HEK293 (cell line): Measurements from ENCODE around the gene RGS12.

ENCODE experiments used
- CTCF ChIA-PET: fragments of 350-600 bp; formaldehyde crosslinking; extraction: SDS; loops from one replicate; lab custom pipeline; 2021; ENCODE audit warnings: antibody characterized with exemption; lab: Yijun Ruan, JAX
- POLR2A ChIA-PET: fragments of 300-600 bp; formaldehyde crosslinking; extraction: SDS; loops from one replicate; lab custom pipeline; 2020; ENCODE audit warnings: antibody characterized with exemption, inconsistent platforms; lab: Yijun Ruan, JAX
- H3K27ac ChIP-seq: fragments of 200-500 bp; sonication (Bioruptor generic); 2 replicates; pipeline ENCODE4 v1.5.1; 2014; ENCODE audit warnings: low read depth, low read length, control low read depth, inconsistent platforms; ENCODE audit errors: extremely low read depth
- H3K36me3 ChIP-seq, 2 experiments: fragments of 200-500 bp in 1 of 2; sonication (Bioruptor generic) in 1 of 2; 1 replicate in 1 of 2; 2 replicates in 1 of 2; pipeline ENCODE4 v1.5.1; 2014 to 2017; ENCODE audit warnings: inconsistent platforms in 2 of 2, low read length in 2 of 2; ENCODE audit not compliant: control insufficient read depth in 2 of 2, insufficient read depth in 1 of 2
- H3K4me1 ChIP-seq: fragments of 200-500 bp; sonication (Bioruptor generic); 2 replicates; pipeline ENCODE4 v1.5.1; 2014; ENCODE audit warnings: mild to moderate bottlenecking, low read length, inconsistent platforms; ENCODE audit not compliant: control insufficient read depth, insufficient read depth
- H3K4me3 ChIP-seq: 2 replicates; pipeline ENCODE4 v1.5.1; 2011; ENCODE audit warnings: low read depth, mild to moderate bottlenecking, control low read depth, low read length, moderate library complexity
- H3K9me3 ChIP-seq: fragments of 200-500 bp; sonication (Bioruptor generic); 2 replicates; pipeline ENCODE4 v1.5.1; 2014; ENCODE audit warnings: low read depth, low read length, inconsistent platforms; ENCODE audit not compliant: control insufficient read depth, insufficient read depth
- GLI2 ChIP-seq: fragments of 450-650 bp; formaldehyde crosslinking; IDR thresholded peaks from 2 replicates; pipeline ENCODE4; 2017; ENCODE audit warnings: missing biosample characterization, missing genetic modification characterization, low read depth, borderline replicate concordance
- HOXD13 ChIP-seq: sonication (generic); formaldehyde crosslinking; IDR thresholded peaks from 2 replicates; pipeline ENCODE4 v1.8.0; 2022; ENCODE audit warnings: missing genetic modification reagents, borderline replicate concordance
- KLF1 ChIP-seq: fragments of 450-650 bp; formaldehyde crosslinking; IDR thresholded peaks from 2 replicates; pipeline ENCODE4 v1.5.1; 2016; ENCODE audit warnings: missing biosample characterization, missing genetic modification characterization
- KLF9 ChIP-seq: fragments of 450-650 bp; formaldehyde crosslinking; IDR thresholded peaks from 2 replicates; pipeline ENCODE4 v1.5.1; 2016; ENCODE audit warnings: missing biosample characterization, missing genetic modification characterization, low read depth
- MYNN ChIP-seq: fragments of 450-650 bp; formaldehyde crosslinking; IDR thresholded peaks from 2 replicates; pipeline ENCODE4 v1.5.1; 2016; ENCODE audit warnings: missing biosample characterization, missing genetic modification characterization, borderline replicate concordance
- SETDB1 ChIP-seq: IDR thresholded peaks from one replicate; pipeline ENCODE4 v1.6.1; 2017; ENCODE audit warnings: mild to moderate bottlenecking, low read length, moderate library complexity, mixed read lengths; ENCODE audit not compliant: insufficient read length
- YY2 ChIP-seq: fragments of 450-650 bp; formaldehyde crosslinking; IDR thresholded peaks from 2 replicates; pipeline ENCODE4 v1.5.1; 2016; ENCODE audit warnings: missing biosample characterization, missing genetic modification characterization
- ZBTB20 ChIP-seq: fragments of 450-650 bp; formaldehyde crosslinking; IDR thresholded peaks from 2 replicates; pipeline ENCODE4 v1.5.1; 2016; ENCODE audit warnings: missing biosample characterization, missing genetic modification characterization
- ZBTB21 ChIP-seq: fragments of 450-650 bp; formaldehyde crosslinking; IDR thresholded peaks from 2 replicates; pipeline ENCODE4 v1.5.1; 2017; ENCODE audit warnings: missing biosample characterization, missing genetic modification characterization
- ZEB2 ChIP-seq: fragments of 450-650 bp; formaldehyde crosslinking; IDR thresholded peaks from 2 replicates; pipeline ENCODE4 v1.5.1; 2016; ENCODE audit warnings: missing biosample characterization, missing genetic modification characterization
- ZFHX2 ChIP-seq: fragments of 450-650 bp; formaldehyde crosslinking; conservative IDR thresholded peaks from 2 replicates; pipeline ENCODE4 v1.5.1; 2016; ENCODE audit warnings: missing biosample characterization, missing genetic modification characterization
- ZNF112 ChIP-seq: fragments of 450-650 bp; formaldehyde crosslinking; IDR thresholded peaks from 2 replicates; pipeline ENCODE4 v1.5.0; 2017; ENCODE audit warnings: missing biosample characterization, missing genetic modification characterization
- ZNF146 ChIP-seq: fragments of 450-650 bp; formaldehyde crosslinking; IDR thresholded peaks from 2 replicates; pipeline ENCODE4 v1.5.1; 2016; ENCODE audit warnings: missing biosample characterization, missing genetic modification characterization
- ZNF175 ChIP-seq: fragments of 450-650 bp; formaldehyde crosslinking; IDR thresholded peaks from 2 replicates; pipeline ENCODE4 v1.5.1; 2016; ENCODE audit warnings: missing biosample characterization, missing genetic modification characterization
- ZNF211 ChIP-seq: fragments of 450-650 bp; formaldehyde crosslinking; IDR thresholded peaks from 2 replicates; pipeline ENCODE4 v1.5.1; 2016; ENCODE audit warnings: low read depth, missing biosample characterization, missing genetic modification characterization
- ZNF223 ChIP-seq: fragments of 450-650 bp; formaldehyde crosslinking; IDR thresholded peaks from 2 replicates; pipeline ENCODE4 v1.5.1; 2016; ENCODE audit warnings: missing biosample characterization, missing genetic modification characterization
- ZNF248 ChIP-seq: fragments of 450-650 bp; formaldehyde crosslinking; IDR thresholded peaks from 2 replicates; pipeline ENCODE4 v1.5.1; 2017; ENCODE audit warnings: missing biosample characterization, missing genetic modification characterization
- ZNF350 ChIP-seq: fragments of 450-650 bp; formaldehyde crosslinking; IDR thresholded peaks from 2 replicates; pipeline ENCODE4 v1.5.0; 2017; ENCODE audit warnings: missing biosample characterization, mild to moderate bottlenecking, missing genetic modification characterization
- ZNF362 ChIP-seq: fragments of 450-650 bp; formaldehyde crosslinking; IDR thresholded peaks from 2 replicates; pipeline ENCODE4 v1.5.1; 2016; ENCODE audit warnings: missing biosample characterization, missing genetic modification characterization
- ZNF398 ChIP-seq: fragments of 450-650 bp; formaldehyde crosslinking; IDR thresholded peaks from 2 replicates; pipeline ENCODE4 v1.5.1; 2017; ENCODE audit warnings: missing biosample characterization, missing genetic modification characterization
- ZNF426 ChIP-seq: fragments of 450-650 bp; formaldehyde crosslinking; IDR thresholded peaks from 2 replicates; pipeline ENCODE4 v1.5.1; 2017; ENCODE audit warnings: missing biosample characterization, missing genetic modification characterization, mild to moderate bottlenecking, inconsistent platforms, moderate library complexity
- ZNF529 ChIP-seq: fragments of 450-650 bp; formaldehyde crosslinking; IDR thresholded peaks from 2 replicates; pipeline ENCODE4 v1.5.1; 2017; ENCODE audit warnings: missing genetic modification characterization, missing biosample characterization; ENCODE audit not compliant: insufficient replicate concordance
- ZNF544 ChIP-seq: fragments of 450-650 bp; formaldehyde crosslinking; IDR thresholded peaks from 2 replicates; pipeline ENCODE4 v1.5.0; 2017; ENCODE audit warnings: missing biosample characterization, missing genetic modification characterization
- ZNF548 ChIP-seq: fragments of 450-650 bp; formaldehyde crosslinking; IDR thresholded peaks from 2 replicates; pipeline ENCODE4 v1.5.1; 2016; ENCODE audit warnings: missing biosample characterization, missing genetic modification characterization
- ZNF585B ChIP-seq: fragments of 450-650 bp; formaldehyde crosslinking; IDR thresholded peaks from 2 replicates; pipeline ENCODE4 v1.5.1; 2016; ENCODE audit warnings: missing biosample characterization, missing genetic modification characterization
- ZNF596 ChIP-seq: fragments of 450-650 bp; IDR thresholded peaks from 2 replicates; pipeline ENCODE4 v1.5.0; 2018; ENCODE audit warnings: missing biosample characterization, mild to moderate bottlenecking, missing genetic modification characterization, moderate library complexity
- ZNF670 ChIP-seq: fragments of 450-650 bp; formaldehyde crosslinking; IDR thresholded peaks from 2 replicates; pipeline ENCODE4 v1.5.1; 2016; ENCODE audit warnings: missing biosample characterization, missing genetic modification characterization, low read depth
- ZNF747 ChIP-seq: fragments of 450-650 bp; formaldehyde crosslinking; IDR thresholded peaks from 2 replicates; pipeline ENCODE4 v1.5.1; 2016; ENCODE audit warnings: missing biosample characterization, missing genetic modification characterization
- ZNF792 ChIP-seq: fragments of 450-650 bp; formaldehyde crosslinking; IDR thresholded peaks from 2 replicates; pipeline ENCODE4 v1.5.1; 2016; ENCODE audit warnings: missing biosample characterization, missing genetic modification characterization
- ZSCAN16 ChIP-seq: fragments of 450-650 bp; formaldehyde crosslinking; IDR thresholded peaks from 2 replicates; pipeline ENCODE4 v1.5.1; 2016; ENCODE audit warnings: missing biosample characterization, missing genetic modification characterization
- ZSCAN5A ChIP-seq: fragments of 450-650 bp; formaldehyde crosslinking; IDR thresholded peaks from 2 replicates; pipeline ENCODE4 v1.5.1; 2016; ENCODE audit warnings: missing biosample characterization, missing genetic modification characterization

RGS12 gene

GRCh38 chr4:3291411-3291968 is 1.3 kb upstream of the RGS12 start (continued):
- 0 out of 2 replicates have a peak, but pooled peaks have one; percentile 11 for TF ChIP-seq ZEB2
- TF ChIP-seq ZNF350, result no peak
- no peak for TF ChIP-seq GLI2
- TF ChIP-seq ZNF792, result no peak
- TF ChIP-seq ZNF585B, result no peak

- Histone ChIP-seq H3K9me3 (no peaks in the 10 kb centered on the region), H3K4me3 (peak overlapping the region; percentile 68), H3K4me1 (no peaks in the 10 kb centered on the region), H3K27ac (peak overlapping the region; percentile 63; the same call in 1 of the 2 replicates), H3K36me3 (no peaks in the 10 kb centered on the region)
- ChIA-PET CTCF (interaction anchor here (0.8 kb wide), 1 partner anchor 163 kb away, joined by 3 read pairs; no protein-coding TSS in a partner anchor), POLR2A (interaction anchor here (1.0 kb wide), 1 partner anchor 12 kb away, joined by 3 read pairs; no protein-coding TSS in a partner anchor)
- TF ChIP-seq ZNF426 (tag by site-specific recombination) (no peak), ZSCAN16 (tag by site-specific recombination) (no peak), ZNF146 (tag by site-specific recombination) (no peak), ZNF112 (tag by site-specific recombination) (no peak), ZBTB20 (tag by site-specific recombination) (peak; percentile 93), ZNF175 (tag by site-specific recombination) (no peak), KLF9 (tag by site-specific recombination) (no peak), ZNF548 (tag by site-specific recombination) (no peak), ZBTB21 (no peak), ZNF544 (tag by site-specific recombination) (no peak), ZNF248 (tag by site-specific recombination) (no peak), ZNF529 (tag by site-specific recombination) (no peak), SETDB1 (no peak), ZNF747 (no peak), ZNF211 (tag by site-specific recombination) (no peak), ZFHX2 (tag by site-specific recombination) (no peak; the same call in 1 of the 2 replicates), ZNF362 (no peak), KLF1 (no peak; the same call in none of the 2 replicates), ZNF223 (tag by site-specific recombination) (no peak), YY2 (tag by site-specific recombination) (no peak), MYNN (tag by site-specific recombination) (no peak), ZNF670 (tag by site-specific recombination) (no peak), ZNF596 (tag by site-specific recombination) (no peak), ZSCAN5A (tag by site-specific recombination) (no peak), HOXD13 (CRISPR knock-in tag) (no peak), ZNF398 (tag by site-specific recombination) (peak; percentile 43; the same call in 1 of the 2 replicates)
Measured at GRCh38 chr4:3291969-3292570, 751 bp upstream of the RGS12 start.
